Endothelial cell (in vitro differentiated cells): ENCODE data around the gene WDFY4. TPM values are rescaled to one million over a fixed set of nuclear protein-coding genes. Genes with fewer than 3 reads are reported as not detected.

Experiments used
- DNase-seq: peaks from one replicate; pipeline ENCODE4 v3.0.0; 2021; ENCODE audit warnings: low spot score
- H3K27ac Mint-ChIP-seq: one replicate; pipeline ENCODE4 v1.8.0; 2021; ENCODE audit warnings: mixed read lengths, inconsistent platforms; ENCODE audit not compliant: unreplicated experiment
- H3K27me3 Mint-ChIP-seq: one replicate; pipeline ENCODE4 v1.8.0; 2021; ENCODE audit warnings: mild to moderate bottlenecking, moderate library complexity, mixed read lengths, inconsistent platforms; ENCODE audit not compliant: unreplicated experiment
- H3K36me3 Mint-ChIP-seq: one replicate; pipeline ENCODE4 v1.8.0; 2021; ENCODE audit warnings: mild to moderate bottlenecking, low read depth, mixed read lengths, inconsistent platforms; ENCODE audit not compliant: unreplicated experiment
- H3K4me1 Mint-ChIP-seq: one replicate; pipeline ENCODE4 v1.8.0; 2021; ENCODE audit warnings: mild to moderate bottlenecking, mixed read lengths, inconsistent platforms; ENCODE audit not compliant: unreplicated experiment
- H3K4me3 Mint-ChIP-seq: one replicate; pipeline ENCODE4 v1.8.0; 2021; ENCODE audit warnings: mild to moderate bottlenecking, mixed read lengths, inconsistent platforms; ENCODE audit not compliant: unreplicated experiment
- H3K9me3 Mint-ChIP-seq: one replicate; pipeline ENCODE4 v1.8.0; 2021; ENCODE audit warnings: mixed read lengths, inconsistent platforms; ENCODE audit not compliant: unreplicated experiment
- CTCF ChIP-seq: fragments of 200-600 bp; sonication (generic); IDR thresholded peaks from one replicate; pipeline ENCODE4 v1.5.0; 2021; ENCODE audit warnings: antibody characterized with exemption; ENCODE audit not compliant: unreplicated experiment
- total RNA-seq: library from RNA; stranded (reverse); fragmentation: NEBNext Ultra II Directional; extraction: Animal tissue kit (Norgen Biotek cat#: 25700); gene quantifications from one replicate; pipeline ENCODE4 v1.2.1, GENCODE V29; 2021; ENCODE audit not compliant: unreplicated experiment

Gene WDFY4
- total RNA-seq, 1 donor from 2014 or later: 0.54 TPM

- Mint-ChIP-seq H3K36me3 (no peaks in the 10 kb centered on the region), H3K9me3 (no peaks in the 10 kb centered on the region), H3K27me3 (peaks cover 8% of the 10 kb centered on the region), H3K4me1 (no peaks in the 10 kb centered on the region), H3K4me3 (no peak overlapping the region), H3K27ac (no peak overlapping the region)
- DNase-seq: no peak
- no peak for TF ChIP-seq CTCF
Observed at GRCh38 chr10:48897441-48897790, 212.7 kb downstream of the WDFY4 start.

- Mint-ChIP-seq H3K9me3 (no peaks in the 10 kb centered on the region), H3K4me1 (no peaks in the 10 kb centered on the region), H3K36me3 (no peaks in the 10 kb centered on the region), H3K27me3 (peaks cover 8% of the 10 kb centered on the region), H3K4me3 (no peak overlapping the region), H3K27ac (no peak overlapping the region)
- TF ChIP-seq CTCF: no peak
- DNase-seq: no peak
Observed at GRCh38 chr10:48898426-48898825, 213.8 kb downstream of the WDFY4 start.

GRCh38 chr10:48899781-48900180 is 215.1 kb downstream of the WDFY4 start:
- no peak for DNase-seq
- no peaks in the 10 kb centered on the region for H3K9me3 Mint-ChIP-seq
- H3K27me3 Mint-ChIP-seq: peaks cover 8% of the 10 kb centered on the region
- no peak for TF ChIP-seq CTCF
- no peak overlapping the region for H3K4me3 Mint-ChIP-seq
- H3K27ac Mint-ChIP-seq: no peak overlapping the region
- no peaks in the 10 kb centered on the region for H3K4me1 Mint-ChIP-seq
- H3K36me3 Mint-ChIP-seq: no peaks in the 10 kb centered on the region

- no peak overlapping the region for H3K27ac Mint-ChIP-seq
- no peak for DNase-seq
- no peak for TF ChIP-seq CTCF
- H3K4me1 Mint-ChIP-seq: no peaks in the 10 kb centered on the region
- no peaks in the 10 kb centered on the region for H3K9me3 Mint-ChIP-seq
- H3K27me3 Mint-ChIP-seq: peaks cover 8% of the 10 kb centered on the region
- H3K4me3 Mint-ChIP-seq: no peak overlapping the region
- H3K36me3 Mint-ChIP-seq: no peaks in the 10 kb centered on the region
Observed at GRCh38 chr10:48900371-48900801, 215.7 kb downstream of the WDFY4 start.

GRCh38 chr10:48901319-48901718 is 216.6 kb downstream of the WDFY4 start:
- Mint-ChIP-seq H3K4me3 (no peak overlapping the region), H3K36me3 (no peaks in the 10 kb centered on the region), H3K27ac (no peak overlapping the region), H3K27me3 (peaks cover 5% of the 10 kb centered on the region), H3K9me3 (no peaks in the 10 kb centered on the region), H3K4me1 (no peaks in the 10 kb centered on the region)
- DNase-seq: no peak
- TF ChIP-seq CTCF: no peak
